ENCODE measurements around the gene ZSWIM3. TPM values are rescaled to one million over a fixed set of nuclear protein-coding genes. Genes with fewer than 3 reads are reported as not detected.

The ZSWIM3 gene
- total and polyA plus RNA-seq, 2 of the 13 experiments (the other 11 are each of a cell fraction or from before 2014, with no cell fraction given) = 5.2 to 5.8 TPM

DNA sequence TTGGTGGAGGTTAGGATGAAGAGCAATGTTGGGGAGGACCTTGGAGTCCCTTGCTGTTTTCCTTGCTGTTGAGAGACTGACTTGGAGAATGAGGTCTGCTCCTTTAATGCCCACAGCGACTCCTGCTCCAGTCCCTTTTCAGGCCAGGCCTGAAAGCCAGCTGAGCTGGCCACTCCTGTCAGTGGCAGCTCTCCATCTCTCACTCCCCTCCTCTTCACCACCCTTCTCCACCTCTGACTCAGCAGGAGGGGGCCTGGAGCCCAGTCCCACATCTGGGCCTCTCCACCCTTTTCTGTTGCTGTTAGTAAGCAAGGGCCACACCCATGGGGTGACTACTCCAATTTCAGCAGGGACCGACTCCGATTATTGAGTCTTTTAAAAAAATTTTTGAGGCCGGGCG is 21.6 kb upstream of the ZSWIM3 start:
- CTCF ChIA-PET (ENCODE audit: low intra/inter-chr PET ratio, low total read pairs) = no interaction called here
- no peak overlapping the region for H3K4me2 ChIP-seq (ENCODE audit: low read depth, low read length)
- BruUV-seq (replicated peaks) = no TSS peak

More for the DNA sequence above, 21.6 kb upstream of the ZSWIM3 start:
- 95% methylated on average over 5 of the region's 5 CpGs for WGBS (ENCODE audit: low lambda C conversion rate)
- no peak overlapping the region for H3K4me3 ChIP-seq (replicated peaks in 1 of 3; ENCODE audit: insufficient read depth in 1 of 3, low read depth in 2 of 3, low read length in 3 of 3)
- ATAC-seq (no peak), FAIRE-seq (no peak), DNase-seq (ENCODE audit: low spot score) (no peak)
- no peak overlapping the region for H2AFZ ChIP-seq (ENCODE audit: low read length)
- no peaks in the 10 kb centered on the region for H4K20me1 ChIP-seq (ENCODE audit: insufficient read depth, low read length)
- POLR2A ChIA-PET = no interaction called here
- no peaks in the 10 kb centered on the region for H3K79me2 ChIP-seq (ENCODE audit: insufficient read depth, low read length)
- no peak overlapping the region for H3K27ac ChIP-seq (ENCODE audit: extremely low read length, insufficient read depth, low read length)
- intact Hi-C loops (cut with micrococcal nuclease; ENCODE audit: unreplicated experiment) = no loop called here
- no peak overlapping the region for H3K9ac ChIP-seq (ENCODE audit: insufficient read depth, low read depth, low read length)
- H3K36me3 ChIP-seq (replicated peaks in 1 of 2; ENCODE audit: control insufficient read depth in 1 of 2, insufficient read depth in 2 of 2, low read length in 2 of 2) = peaks cover 2 to 4% of the 10 kb centered on the region in 2 experiments; a peak in 1 of 5 replicates
- no peaks in the 10 kb centered on the region for H3K27me3 ChIP-seq (ENCODE audit: control insufficient read depth in 1 of 2, insufficient read depth in 2 of 2, low read length in 2 of 2)
- peaks cover 46% of the 10 kb centered on the region for H3K4me1 ChIP-seq (ENCODE audit: insufficient read depth, low read length)
- no peaks in the 10 kb centered on the region for H3K9me3 ChIP-seq (ENCODE audit: low read length)
- TF ChIP-seq, protein P1, sequence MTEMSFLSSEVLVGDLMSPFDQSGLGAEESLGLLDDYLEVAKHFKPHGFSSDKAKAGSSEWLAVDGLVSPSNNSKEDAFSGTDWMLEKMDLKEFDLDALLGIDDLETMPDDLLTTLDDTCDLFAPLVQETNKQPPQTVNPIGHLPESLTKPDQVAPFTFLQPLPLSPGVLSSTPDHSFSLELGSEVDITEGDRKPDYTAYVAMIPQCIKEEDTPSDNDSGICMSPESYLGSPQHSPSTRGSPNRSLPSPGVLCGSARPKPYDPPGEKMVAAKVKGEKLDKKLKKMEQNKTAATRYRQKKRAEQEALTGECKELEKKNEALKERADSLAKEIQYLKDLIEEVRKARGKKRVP (CRISPR knock-in tag; IDR thresholded peaks at IDR 0.05) = no peak
- TF ChIP-seq TIGD3 (CRISPR knock-in tag; IDR thresholded peaks at IDR 0.05; ENCODE audit: borderline replicate concordance) = no peak
- TF ChIP-seq NPAS2 (CRISPR knock-in tag; IDR thresholded peaks at IDR 0.05; ENCODE audit: borderline replicate concordance) = no peak
- TF ChIP-seq ZNF138 (CRISPR knock-in tag; IDR thresholded peaks at IDR 0.05; ENCODE audit: low read depth) = no peak
- TF ChIP-seq ZNF816 (CRISPR knock-in tag; IDR thresholded peaks at IDR 0.05; ENCODE audit: borderline replicate concordance) = no peak
- TF ChIP-seq, protein P2, sequence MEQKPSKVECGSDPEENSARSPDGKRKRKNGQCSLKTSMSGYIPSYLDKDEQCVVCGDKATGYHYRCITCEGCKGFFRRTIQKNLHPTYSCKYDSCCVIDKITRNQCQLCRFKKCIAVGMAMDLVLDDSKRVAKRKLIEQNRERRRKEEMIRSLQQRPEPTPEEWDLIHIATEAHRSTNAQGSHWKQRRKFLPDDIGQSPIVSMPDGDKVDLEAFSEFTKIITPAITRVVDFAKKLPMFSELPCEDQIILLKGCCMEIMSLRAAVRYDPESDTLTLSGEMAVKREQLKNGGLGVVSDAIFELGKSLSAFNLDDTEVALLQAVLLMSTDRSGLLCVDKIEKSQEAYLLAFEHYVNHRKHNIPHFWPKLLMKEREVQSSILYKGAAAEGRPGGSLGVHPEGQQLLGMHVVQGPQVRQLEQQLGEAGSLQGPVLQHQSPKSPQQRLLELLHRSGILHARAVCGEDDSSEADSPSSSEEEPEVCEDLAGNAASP (CRISPR knock-in tag; IDR thresholded peaks at IDR 0.05; ENCODE audit: borderline replicate concordance) = no peak
- 0 out of 2 replicates have a peak, but pooled peaks have one; percentile 9 for TF ChIP-seq PHF8 (CRISPR knock-in tag; IDR thresholded peaks at IDR 0.05)
- TF ChIP-seq IRX3 (CRISPR knock-in tag; IDR thresholded peaks at IDR 0.05; ENCODE audit: borderline replicate concordance, low read depth) = no peak
- TF ChIP-seq SRSF9 (IDR thresholded peaks at IDR 0.05; ENCODE audit: borderline replicate concordance, insufficient read depth, low read depth, low read length, poor library complexity, severe bottlenecking) = no peak
- in situ Hi-C loops (cut with HindIII; ENCODE audit: extremely low pct_ligation_motif_present, low pct_unique_long_range_greater_than_20kb) = no loop called here

All from HepG2 (cell line).